Memory B cell (primary cell): ENCODE measurements around the gene INTS13.
A peak's percentile ranks its signal among the peaks of the same experiment; 100 is the strongest.

Experiments used
- ATAC-seq: fragments of 150-1000 bp; cut with Tn5 transposase; 2 replicates; pipeline ENCODE4 v1.10.0; 2021; ENCODE audit warnings: low read depth, mild to moderate bottlenecking, moderate library complexity
- DNase-seq, 2 donors: peaks; one replicate each; pipeline ENCODE4 v3.0.0; 2022; ENCODE audit warnings: low spot score in 2 of 2
- H3K27ac Mint-ChIP-seq: one replicate; pipeline ENCODE4 v1.8.0; 2022; ENCODE audit warnings: mild to moderate bottlenecking, moderate library complexity, mixed read lengths
- H3K27me3 Mint-ChIP-seq: one replicate; pipeline ENCODE4 v1.8.0; 2022; ENCODE audit warnings: mixed read lengths
- H3K36me3 Mint-ChIP-seq: one replicate; pipeline ENCODE4 v1.8.0; 2022; ENCODE audit warnings: mild to moderate bottlenecking, mixed read lengths
- H3K4me1 Mint-ChIP-seq: one replicate; pipeline ENCODE4 v1.8.0; 2022; ENCODE audit warnings: mixed read lengths
- H3K4me3 Mint-ChIP-seq: one replicate; pipeline ENCODE4 v1.8.0; 2022; ENCODE audit warnings: mild to moderate bottlenecking, moderate library complexity, mixed read lengths
- H3K9me3 Mint-ChIP-seq: one replicate; pipeline ENCODE4 v1.8.0; 2022; ENCODE audit warnings: mixed read lengths

The INTS13 gene

DNA sequence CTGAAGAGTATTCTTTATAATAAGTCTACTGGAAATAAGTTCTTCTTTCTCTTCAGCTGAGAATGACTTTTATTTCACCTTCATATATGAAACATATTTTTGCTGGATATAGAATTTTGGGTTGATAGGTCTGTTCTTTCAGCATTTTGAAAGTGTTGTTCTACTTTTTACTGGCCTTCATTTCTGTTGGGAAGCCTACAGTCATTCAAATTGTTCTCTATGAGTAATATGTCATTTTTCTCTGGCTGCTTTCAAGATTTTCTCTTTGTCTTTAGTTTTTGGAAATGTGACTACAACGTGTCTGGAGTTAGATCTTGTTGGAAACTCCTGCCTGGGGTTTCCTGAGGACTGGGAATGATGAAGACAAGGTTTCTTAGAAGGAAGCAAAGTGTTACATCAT, 10.5 kb upstream of the INTS13 start:
- peaks cover 35% of the 10 kb centered on the region for H3K36me3 Mint-ChIP-seq
- H3K4me1 Mint-ChIP-seq: peaks cover 20% of the 10 kb centered on the region
- no peaks in the 10 kb centered on the region for H3K27me3 Mint-ChIP-seq
- peaks cover 8% of the 10 kb centered on the region for H3K9me3 Mint-ChIP-seq
- H3K4me3 Mint-ChIP-seq: no peak overlapping the region
- ATAC-seq (no peak), DNase-seq (no peak)
- no peak overlapping the region for H3K27ac Mint-ChIP-seq

- DNase-seq: no peak
- ATAC-seq: no peak
- Mint-ChIP-seq H3K4me1 (peaks cover 33% of the 10 kb centered on the region), H3K36me3 (peaks cover 14% of the 10 kb centered on the region), H3K27ac (peak overlapping the region; percentile 68), H3K27me3 (no peaks in the 10 kb centered on the region), H3K4me3 (peak overlapping the region; percentile 66), H3K9me3 (no peaks in the 10 kb centered on the region)
Observed at GRCh38 chr12:26941215-26941594, 3.4 kb upstream of the INTS13 start.

DNA sequence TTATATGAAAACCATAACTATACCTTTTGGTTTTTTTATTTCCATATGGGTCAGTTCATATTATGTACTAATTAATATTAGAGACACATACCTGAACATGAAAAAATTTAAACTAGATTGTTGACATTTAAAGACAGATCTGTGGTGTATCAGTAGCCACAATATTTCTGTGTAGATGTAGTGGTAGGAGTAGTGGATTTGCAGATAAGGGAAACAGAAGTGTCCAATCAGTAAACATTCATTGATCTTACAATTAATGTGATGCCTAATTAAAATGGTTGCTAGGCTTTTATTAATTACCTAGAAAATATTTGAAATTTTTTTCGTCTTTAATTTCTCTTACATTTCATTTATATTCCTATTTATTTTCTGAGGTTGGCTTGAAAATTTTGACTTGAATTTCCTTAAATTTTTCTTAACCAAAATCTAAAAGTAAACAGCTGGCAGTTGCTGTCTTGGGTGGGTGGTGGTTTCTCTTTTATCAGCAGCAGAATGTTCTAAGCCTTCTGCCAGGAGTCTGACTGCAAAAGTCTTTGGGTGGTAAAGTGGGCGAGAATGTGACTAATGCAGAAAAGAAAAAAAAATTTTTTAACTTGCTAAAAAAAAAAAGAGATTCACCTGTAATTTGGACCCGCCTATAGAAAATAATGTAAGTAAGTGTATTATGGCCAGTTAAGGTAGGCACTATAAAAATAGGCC, 2.9 kb upstream of the INTS13 start:
- no peak for DNase-seq
- H3K9me3 Mint-ChIP-seq: no peaks in the 10 kb centered on the region
- peak overlapping the region; percentile 66 for H3K4me3 Mint-ChIP-seq
- no peaks in the 10 kb centered on the region for H3K27me3 Mint-ChIP-seq
- ATAC-seq: no peak
- peaks cover 10% of the 10 kb centered on the region for H3K36me3 Mint-ChIP-seq
- peaks cover 33% of the 10 kb centered on the region for H3K4me1 Mint-ChIP-seq
- H3K27ac Mint-ChIP-seq: peak overlapping the region; percentile 68

DNA sequence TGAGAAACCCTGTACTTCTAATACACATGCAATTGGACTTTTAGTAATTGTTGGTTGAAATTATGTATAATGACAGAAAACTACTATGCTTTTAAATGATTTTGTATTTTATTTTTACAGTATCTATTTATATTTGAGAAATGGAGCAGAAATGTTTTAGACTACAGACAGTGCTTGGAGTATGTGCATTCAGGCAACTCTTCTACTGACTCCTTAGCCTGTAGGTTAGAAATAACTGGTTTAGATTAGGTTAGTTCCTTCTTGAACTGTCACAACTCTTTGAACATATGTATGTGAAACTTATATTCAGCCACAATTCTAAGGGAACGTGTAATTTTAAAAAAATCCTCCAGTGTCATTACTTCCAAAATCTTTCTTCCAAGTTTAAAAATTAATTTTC, 2.2 kb upstream of the INTS13 start:
- Mint-ChIP-seq H3K27ac (peak overlapping the region; percentile 96), H3K27me3 (no peaks in the 10 kb centered on the region), H3K4me1 (peaks cover 37% of the 10 kb centered on the region), H3K9me3 (no peaks in the 10 kb centered on the region), H3K4me3 (peak overlapping the region; percentile 98), H3K36me3 (peaks cover 8% of the 10 kb centered on the region)
- no peak for ATAC-seq
- no peak for DNase-seq

DNA sequence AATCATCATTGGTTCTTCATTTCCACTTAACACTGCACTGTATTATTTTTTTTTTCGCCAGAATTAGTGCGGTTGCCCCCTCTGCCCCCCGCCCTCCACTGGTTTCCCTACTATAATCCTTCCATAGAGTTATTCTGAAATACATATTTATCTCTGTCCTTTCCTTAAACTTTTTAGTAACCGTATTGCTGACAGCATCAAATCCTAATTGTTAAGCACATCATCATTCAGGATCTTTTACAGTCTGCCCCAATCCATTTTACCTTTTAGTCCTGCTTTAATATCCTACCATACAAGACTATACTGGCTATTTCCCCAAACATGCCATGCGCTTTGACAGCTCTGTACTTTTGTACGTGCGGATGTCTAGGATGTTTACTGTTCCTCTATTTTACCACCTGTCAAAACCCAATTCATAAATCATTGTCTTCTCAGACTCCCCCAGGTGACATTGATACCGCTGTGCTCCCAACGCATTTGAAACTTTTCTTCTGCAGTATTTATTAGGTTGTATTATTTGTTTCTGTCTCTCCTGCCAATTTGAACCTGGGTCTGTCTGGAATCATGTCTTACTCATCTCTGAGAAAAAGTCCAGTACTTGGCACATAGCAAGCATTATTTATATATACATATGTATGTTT, 1.5 kb upstream of the INTS13 start:
- Mint-ChIP-seq H3K4me3 (peak overlapping the region; percentile 98), H3K36me3 (peaks cover 5% of the 10 kb centered on the region), H3K4me1 (peaks cover 41% of the 10 kb centered on the region), H3K27ac (peak overlapping the region; percentile 96), H3K9me3 (no peaks in the 10 kb centered on the region), H3K27me3 (no peaks in the 10 kb centered on the region)
- DNase-seq (peak in 1 of 2 donors; percentile 7), ATAC-seq (peak; percentile 15)

GRCh38 chr12:26938701-26939062, 901 bp upstream of the INTS13 start:
- Mint-ChIP-seq H3K4me1 (peaks cover 41% of the 10 kb centered on the region), H3K27ac (peak overlapping the region; percentile 96), H3K27me3 (no peaks in the 10 kb centered on the region), H3K9me3 (no peaks in the 10 kb centered on the region), H3K4me3 (peak overlapping the region; percentile 98), H3K36me3 (peaks cover under 1% of the 10 kb centered on the region)
- DNase-seq (no peak), ATAC-seq (peak; percentile 7)

- H3K27ac Mint-ChIP-seq: peak overlapping the region; percentile 96
- peak overlapping the region; percentile 98 for H3K4me3 Mint-ChIP-seq
- H3K4me1 Mint-ChIP-seq: peaks cover 42% of the 10 kb centered on the region
- DNase-seq: no peak
- no peak for ATAC-seq
- H3K9me3 Mint-ChIP-seq: no peaks in the 10 kb centered on the region
- H3K36me3 Mint-ChIP-seq: peaks cover 7% of the 10 kb centered on the region
- H3K27me3 Mint-ChIP-seq: no peaks in the 10 kb centered on the region
Observed at GRCh38 chr12:26937443-26937862, 328 bp downstream of the INTS13 start.

GRCh38 chr12:26936559-26937442, 980 bp downstream of the INTS13 start:
- peak overlapping the region; percentile 98 for H3K4me3 Mint-ChIP-seq
- no peak for ATAC-seq
- DNase-seq: no peak
- H3K36me3 Mint-ChIP-seq: peaks cover 7% of the 10 kb centered on the region
- H3K9me3 Mint-ChIP-seq: no peaks in the 10 kb centered on the region
- H3K4me1 Mint-ChIP-seq: peaks cover 43% of the 10 kb centered on the region
- no peaks in the 10 kb centered on the region for H3K27me3 Mint-ChIP-seq
- H3K27ac Mint-ChIP-seq: peak overlapping the region; percentile 96

DNA sequence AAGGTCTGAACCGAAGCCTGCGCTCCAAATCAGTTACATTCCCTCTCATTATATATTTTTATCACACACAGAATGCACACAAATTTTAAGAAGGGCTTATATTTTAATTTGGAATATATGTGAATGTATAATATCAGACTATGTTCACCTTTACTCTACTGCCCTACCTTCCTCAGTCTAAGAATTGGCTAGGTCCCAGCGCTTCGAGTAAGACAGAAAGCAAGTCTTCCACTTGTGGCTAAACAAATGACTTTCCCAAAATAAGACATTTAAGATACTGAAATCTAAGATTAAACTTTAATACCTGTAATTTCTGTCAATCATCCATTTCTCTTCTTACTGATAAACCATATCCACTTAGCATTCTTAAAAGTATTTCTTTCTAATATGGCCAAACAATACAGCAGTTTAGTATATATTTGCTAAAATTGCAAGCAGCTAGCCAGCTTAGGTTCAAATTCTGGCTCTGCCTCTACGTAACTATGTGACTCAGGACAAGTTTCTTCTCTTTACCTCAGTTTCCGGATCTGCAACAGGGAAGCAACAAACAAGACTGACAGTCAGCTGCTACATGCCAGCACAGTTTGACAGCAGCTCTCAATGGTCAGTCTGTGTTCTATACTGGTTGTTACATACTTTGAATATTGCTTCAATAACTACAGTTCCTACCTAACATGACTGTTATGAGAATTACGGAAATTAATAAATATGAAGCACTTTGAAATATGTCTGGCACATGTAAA, 2.0 kb downstream of the INTS13 start:
- peaks cover 7% of the 10 kb centered on the region for H3K36me3 Mint-ChIP-seq
- H3K4me3 Mint-ChIP-seq: no peak overlapping the region
- H3K9me3 Mint-ChIP-seq: no peaks in the 10 kb centered on the region
- no peak overlapping the region for H3K27ac Mint-ChIP-seq
- H3K4me1 Mint-ChIP-seq: peaks cover 43% of the 10 kb centered on the region
- H3K27me3 Mint-ChIP-seq: no peaks in the 10 kb centered on the region
- DNase-seq: no peak
- no peak for ATAC-seq

DNA sequence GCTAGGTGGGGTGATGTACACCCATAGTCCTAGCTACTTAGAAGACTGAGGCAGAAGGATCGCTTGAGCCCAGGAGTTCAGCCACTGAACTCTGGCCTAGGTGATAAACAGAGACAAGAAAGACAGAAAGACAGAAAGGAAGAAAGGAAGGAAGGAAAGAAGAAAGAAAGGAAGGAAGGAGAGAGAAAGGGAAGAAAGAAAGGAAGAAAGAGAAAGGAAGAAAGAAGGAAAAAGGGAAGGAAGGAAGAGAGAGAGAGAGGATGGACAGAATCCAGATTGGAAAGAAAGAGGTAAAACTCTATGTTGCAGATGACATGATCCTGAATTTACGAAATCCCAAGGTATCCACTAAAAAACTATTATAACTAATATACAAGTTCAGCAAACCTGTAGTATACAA, 8.2 kb downstream of the INTS13 start:
- H3K36me3 Mint-ChIP-seq: peaks cover 17% of the 10 kb centered on the region
- no peak for ATAC-seq
- no peaks in the 10 kb centered on the region for H3K27me3 Mint-ChIP-seq
- no peak overlapping the region for H3K4me3 Mint-ChIP-seq
- DNase-seq: no peak
- H3K4me1 Mint-ChIP-seq: peaks cover 23% of the 10 kb centered on the region
- H3K9me3 Mint-ChIP-seq: no peaks in the 10 kb centered on the region
- peak overlapping the region; percentile 2 for H3K27ac Mint-ChIP-seq

DNA sequence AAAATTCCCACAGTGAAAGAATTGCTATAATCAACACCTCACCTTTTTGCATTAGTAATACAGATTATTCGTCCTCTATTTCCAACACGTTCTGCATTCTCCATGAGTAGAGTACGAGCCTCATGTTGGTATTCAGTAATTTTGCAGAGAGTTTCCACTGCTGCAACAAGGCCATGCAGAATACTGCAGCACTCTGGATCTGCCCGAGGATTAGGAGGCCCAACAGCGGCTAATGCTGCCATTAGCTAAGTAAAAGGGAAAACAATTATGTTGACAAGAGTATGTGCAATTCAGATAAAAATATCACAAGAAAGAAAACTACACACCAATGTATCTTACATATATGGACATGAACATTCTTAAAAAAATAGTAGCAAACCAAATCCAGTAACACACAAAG, 9.1 kb downstream of the INTS13 start:
- H3K4me1 Mint-ChIP-seq: peaks cover 22% of the 10 kb centered on the region
- peaks cover 19% of the 10 kb centered on the region for H3K36me3 Mint-ChIP-seq
- no peak overlapping the region for H3K27ac Mint-ChIP-seq
- no peaks in the 10 kb centered on the region for H3K27me3 Mint-ChIP-seq
- no peak for DNase-seq
- H3K4me3 Mint-ChIP-seq: no peak overlapping the region
- no peaks in the 10 kb centered on the region for H3K9me3 Mint-ChIP-seq
- ATAC-seq: no peak

- peaks cover 27% of the 10 kb centered on the region for H3K36me3 Mint-ChIP-seq
- DNase-seq (no peak), ATAC-seq (no peak)
- H3K27ac Mint-ChIP-seq: no peak overlapping the region
- no peaks in the 10 kb centered on the region for H3K9me3 Mint-ChIP-seq
- no peak overlapping the region for H3K4me3 Mint-ChIP-seq
- H3K27me3 Mint-ChIP-seq: no peaks in the 10 kb centered on the region
- no peaks in the 10 kb centered on the region for H3K4me1 Mint-ChIP-seq
Observed at GRCh38 chr12:26921886-26922285, 15.9 kb downstream of the INTS13 start.

- H3K4me1 Mint-ChIP-seq: no peaks in the 10 kb centered on the region
- H3K27ac Mint-ChIP-seq: peak overlapping the region; percentile 1
- no peaks in the 10 kb centered on the region for H3K9me3 Mint-ChIP-seq
- H3K4me3 Mint-ChIP-seq: no peak overlapping the region
- H3K36me3 Mint-ChIP-seq: peaks cover 26% of the 10 kb centered on the region
- no peaks in the 10 kb centered on the region for H3K27me3 Mint-ChIP-seq
- DNase-seq (no peak), ATAC-seq (no peak)
Observed at GRCh38 chr12:26919216-26919555, 18.6 kb downstream of the INTS13 start.
